Activated B cell treated with CpG ODN at 0.5 μM for 24 hours (primary cell): Measurements from ENCODE around the gene PRM2. TPM values are rescaled to one million over a fixed set of nuclear protein-coding genes. Genes with fewer than 3 reads are reported as not detected.

Source experiments
- ATAC-seq: fragments of 200-7000 bp; cut with Tn5 transposase; one replicate; pipeline ENCODE4 v1.10.0; 2021; ENCODE audit warnings: low read depth, mild to moderate bottlenecking, moderate library complexity
- CTCF ChIA-PET: fragments of 350-600 bp; sonication (Branson Sonifier 250); formaldehyde crosslinking; loops from one replicate; lab custom pipeline; 2021; ENCODE audit warnings: antibody characterized with exemption; lab: Charles Lee
- POLR2A ChIA-PET: fragments of 350-600 bp; sonication (Branson Sonifier 250); formaldehyde crosslinking; loops from one replicate; lab custom pipeline; 2021; ENCODE audit warnings: antibody characterized with exemption; lab: Charles Lee
- DNase-seq: peaks from one replicate; pipeline ENCODE4 v3.0.0; 2022
- H3K27ac Mint-ChIP-seq: one replicate; pipeline ENCODE4 v1.8.0; 2020; ENCODE audit warnings: mixed read lengths
- H3K27me3 Mint-ChIP-seq: one replicate; pipeline ENCODE4 v1.8.0; 2021; ENCODE audit warnings: mixed read lengths
- H3K36me3 Mint-ChIP-seq: one replicate; pipeline ENCODE4 v1.8.0; 2021; ENCODE audit warnings: low read depth, mixed read lengths
- H3K4me1 Mint-ChIP-seq: one replicate; pipeline ENCODE4 v1.8.0; 2021; ENCODE audit warnings: mixed read lengths
- H3K4me3 Mint-ChIP-seq: one replicate; pipeline ENCODE4 v1.8.0; 2020; ENCODE audit warnings: mild to moderate bottlenecking, mixed read lengths
- H3K9me3 Mint-ChIP-seq: one replicate; pipeline ENCODE4 v1.8.0; 2020; ENCODE audit warnings: mixed read lengths
- intact Hi-C: fragments of 100-400 bp; cut with micrococcal nuclease; formaldehyde crosslinking; loops from one replicate; pipeline ENCODE4 v1.15.1; 2024
- total RNA-seq: library from RNA; stranded (reverse); gene quantifications from 2 replicates; pipeline ENCODE4 v1.2.3, GENCODE V29; 2022
- TF ChIP-seq, protein P1 (sequence below): fragments of 200-600 bp; IDR thresholded peaks from one replicate; pipeline ENCODE4 v1.8.0; 2022; ENCODE audit warnings: antibody characterized with exemption, mild to moderate bottlenecking

The PRM2 gene
- total RNA-seq, 1 donor from 2014 or later = not detected

- intact Hi-C loops = loop anchor here (1.0 to 10.0 kb wide), 3 partner anchors 148 to 660 kb away; partner anchors contain the start of gene GSPT1
- no peaks in the 10 kb centered on the region for H3K9me3 Mint-ChIP-seq
- H3K27ac Mint-ChIP-seq = peak overlapping the region; percentile 82
- H3K4me3 Mint-ChIP-seq = peak overlapping the region; percentile 98
- ATAC-seq (no peak), DNase-seq (peak; percentile 36)
- ChIA-PET POLR2A (interaction anchor here (0.6 to 9.8 kb wide), 21 partner anchors 15 to 315 kb away, joined by 3 to 252 read pairs (median 22); partner anchors contain the start of gene DEXI), CTCF (interaction anchor here (0.6 to 7.2 kb wide), 14 partner anchors 12 to 293 kb away, joined by 3 to 98 read pairs (median 8); partner anchors contain the start of gene TNP2)
- H3K27me3 Mint-ChIP-seq = no peaks in the 10 kb centered on the region
- peaks cover 48% of the 10 kb centered on the region for H3K4me1 Mint-ChIP-seq
- peaks cover 21% of the 10 kb centered on the region for H3K36me3 Mint-ChIP-seq
- TF ChIP-seq, protein P1, sequence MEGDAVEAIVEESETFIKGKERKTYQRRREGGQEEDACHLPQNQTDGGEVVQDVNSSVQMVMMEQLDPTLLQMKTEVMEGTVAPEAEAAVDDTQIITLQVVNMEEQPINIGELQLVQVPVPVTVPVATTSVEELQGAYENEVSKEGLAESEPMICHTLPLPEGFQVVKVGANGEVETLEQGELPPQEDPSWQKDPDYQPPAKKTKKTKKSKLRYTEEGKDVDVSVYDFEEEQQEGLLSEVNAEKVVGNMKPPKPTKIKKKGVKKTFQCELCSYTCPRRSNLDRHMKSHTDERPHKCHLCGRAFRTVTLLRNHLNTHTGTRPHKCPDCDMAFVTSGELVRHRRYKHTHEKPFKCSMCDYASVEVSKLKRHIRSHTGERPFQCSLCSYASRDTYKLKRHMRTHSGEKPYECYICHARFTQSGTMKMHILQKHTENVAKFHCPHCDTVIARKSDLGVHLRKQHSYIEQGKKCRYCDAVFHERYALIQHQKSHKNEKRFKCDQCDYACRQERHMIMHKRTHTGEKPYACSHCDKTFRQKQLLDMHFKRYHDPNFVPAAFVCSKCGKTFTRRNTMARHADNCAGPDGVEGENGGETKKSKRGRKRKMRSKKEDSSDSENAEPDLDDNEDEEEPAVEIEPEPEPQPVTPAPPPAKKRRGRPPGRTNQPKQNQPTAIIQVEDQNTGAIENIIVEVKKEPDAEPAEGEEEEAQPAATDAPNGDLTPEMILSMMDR = no peak
Measured at GRCh38 chr16:11257131-11257938, 18.9 kb downstream of the PRM2 start.

DNA sequence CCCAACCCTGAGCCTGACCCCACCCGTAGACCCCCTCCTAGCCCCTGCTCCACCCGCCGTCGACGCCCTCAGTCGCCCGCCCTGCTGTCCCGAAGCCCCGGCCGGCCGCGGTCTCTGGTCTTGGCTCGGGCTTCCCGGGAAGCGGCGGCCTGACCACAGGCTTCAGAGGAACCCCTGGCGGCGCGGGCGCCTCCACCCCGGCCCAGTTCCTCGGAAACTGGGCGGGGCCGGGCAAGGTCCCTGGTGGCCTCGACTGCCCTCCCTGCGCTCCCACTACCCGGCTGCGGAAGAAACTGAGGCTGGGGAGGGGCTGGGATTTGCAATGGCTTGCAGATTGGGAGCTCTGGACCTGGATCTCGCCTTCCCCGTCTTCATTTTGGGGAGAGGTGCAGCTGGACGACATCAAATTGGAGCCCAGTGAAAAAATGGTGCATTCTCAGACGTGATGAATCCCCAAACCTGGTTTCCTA lies 19.6 kb downstream of the PRM2 start:
- no peaks in the 10 kb centered on the region for H3K9me3 Mint-ChIP-seq
- H3K36me3 Mint-ChIP-seq = peaks cover 28% of the 10 kb centered on the region
- H3K27me3 Mint-ChIP-seq = no peaks in the 10 kb centered on the region
- TF ChIP-seq, protein P1 = no peak
- ATAC-seq (no peak), DNase-seq (no peak)
- H3K4me1 Mint-ChIP-seq = peaks cover 55% of the 10 kb centered on the region
- H3K4me3 Mint-ChIP-seq = peak overlapping the region; percentile 98
- POLR2A ChIA-PET = interaction anchor here (0.6 to 9.8 kb wide), 61 partner anchors 8 to 541 kb away, joined by 3 to 252 read pairs (median 7); partner anchors contain the start of gene ZC3H7A
- peak overlapping the region; percentile 98 for H3K27ac Mint-ChIP-seq
- CTCF ChIA-PET = interaction anchor here (0.6 to 7.2 kb wide), 25 partner anchors 12 to 303 kb away, joined by 3 to 98 read pairs (median 8); partner anchors contain the start of gene TNP2
- intact Hi-C loops = loop anchor here (1.0 to 10.0 kb wide), 7 partner anchors 41 to 661 kb away; partner anchors contain the start of genes GSPT1 and RMI2

DNA sequence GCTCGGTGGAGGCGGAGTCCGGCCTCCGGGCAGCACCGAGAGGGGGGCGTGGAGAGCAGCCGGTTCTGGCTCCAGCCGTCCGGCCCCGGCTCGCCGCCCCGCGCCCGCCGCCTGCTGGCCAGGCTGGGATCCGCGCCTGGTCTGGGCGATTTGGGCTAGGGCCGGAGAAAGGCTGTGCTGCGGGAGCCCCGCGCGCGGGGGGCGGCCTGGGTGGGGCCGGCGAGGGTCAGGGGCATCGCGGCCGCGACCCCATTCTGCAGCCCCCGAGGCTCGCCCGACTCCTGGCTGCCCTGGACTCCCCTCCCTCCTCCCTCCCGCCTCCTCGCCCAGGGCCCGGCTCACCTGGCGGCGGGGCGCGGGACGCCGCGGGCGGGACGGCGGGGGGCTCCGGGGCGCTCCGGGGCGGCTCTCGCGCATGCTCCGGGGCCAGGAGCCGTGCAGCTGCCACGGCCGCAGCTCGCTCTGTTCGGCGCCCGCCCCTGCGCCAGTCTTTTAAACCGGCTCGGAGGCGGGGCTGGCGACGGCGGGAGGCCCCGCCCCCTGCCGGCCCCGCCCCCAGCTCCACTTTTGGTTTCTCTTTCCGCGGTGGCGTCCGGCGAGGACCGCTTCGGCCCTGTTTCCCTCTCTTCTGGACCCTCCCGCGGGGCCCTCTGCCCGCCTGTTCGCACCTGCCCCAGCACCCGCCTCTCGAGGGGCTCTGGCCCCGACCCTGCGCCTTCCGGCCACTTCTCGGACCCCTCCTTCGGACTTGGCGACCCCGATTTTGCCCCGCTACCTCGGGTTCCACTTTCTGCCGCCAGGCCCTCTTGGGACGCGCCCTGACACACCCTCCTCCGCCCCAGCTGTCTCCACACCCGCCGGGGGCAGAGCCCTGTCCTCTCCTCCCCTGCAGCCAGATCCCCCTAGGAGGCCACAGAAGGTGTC lies 20.3 kb downstream of the PRM2 start, which contains the start of gene SOCS1:
SOCS1 (minus strand) TSS at position 468 of the 924 bp plus-strand sequence. CDS start 726 bp downstream, outside the sequence.
- Mint-ChIP-seq H3K9me3 (no peaks in the 10 kb centered on the region), H3K27ac (peak within 1 kb of the TSS; percentile 98), H3K4me1 (peaks cover 60% of the 10 kb centered on the region), H3K4me3 (peak within 1 kb of the TSS; percentile 98), H3K36me3 (peaks cover 32% of the 10 kb centered on the region), H3K27me3 (no peaks in the 10 kb centered on the region)
- CTCF ChIA-PET = interaction anchor here (0.6 to 7.2 kb wide), 42 partner anchors 10 to 315 kb away, joined by 3 to 98 read pairs (median 5); no protein-coding TSS in a partner anchor
- DNase-seq = peak; percentile 92
- TF ChIP-seq, protein P1 = peak; percentile 46
- ATAC-seq = peak; percentile 71
- intact Hi-C loops = loop anchor here (1.0 to 10.0 kb wide), 16 partner anchors 23 to 661 kb away; partner anchors contain the start of genes GSPT1 and RMI2
- POLR2A ChIA-PET = interaction anchor here (0.6 to 9.8 kb wide), 90 partner anchors 9 to 719 kb away, joined by 3 to 252 read pairs (median 5); partner anchors contain the start of genes DEXI and ZC3H7A

- POLR2A ChIA-PET = interaction anchor here (0.6 to 9.8 kb wide), 83 partner anchors 9 to 720 kb away, joined by 3 to 252 read pairs (median 5); partner anchors contain the start of genes DEXI, LITAF and ZC3H7A
- Mint-ChIP-seq H3K9me3 (no peaks in the 10 kb centered on the region), H3K27ac (peak overlapping the region; percentile 76), H3K27me3 (no peaks in the 10 kb centered on the region), H3K36me3 (peaks cover 38% of the 10 kb centered on the region), H3K4me1 (peaks cover 62% of the 10 kb centered on the region), H3K4me3 (peak overlapping the region; percentile 89)
- ATAC-seq = no peak
- DNase-seq = peak; percentile 61
- intact Hi-C loops = loop anchor here (1.0 to 10.0 kb wide), 12 partner anchors 22 to 662 kb away; partner anchors contain the start of gene GSPT1
- CTCF ChIA-PET = interaction anchor here (0.8 to 7.2 kb wide), 39 partner anchors 9 to 314 kb away, joined by 3 to 98 read pairs (median 5); no protein-coding TSS in a partner anchor
- TF ChIP-seq, protein P1 = no peak
Measured at GRCh38 chr16:11254913-11255736, 21.2 kb downstream of the PRM2 start.
